HCT116 (cell line): ENCODE measurements around the gene GALNT18. TPM values are rescaled to one million over a fixed set of nuclear protein-coding genes. Genes with fewer than 3 reads are reported as not detected.

Experiments
- ATAC-seq: fragments of 200-7000 bp; cut with Tn5 transposase; 2 replicates; pipeline ENCODE4 v1.9.1; 2020; ENCODE audit warnings: mild to moderate bottlenecking, moderate library complexity
- BruUV-seq: library from RNA; stranded (reverse); fragments of 400-500 nt; replicated peaks from 2 replicates; lab custom pipeline; 2021; lab: Mats Ljungman, UMichigan
- CTCF ChIA-PET: fragments of 300-600 bp; sonication (Branson Sonifier 250); formaldehyde crosslinking; loops from one replicate; lab custom pipeline; 2021; ENCODE audit warnings: antibody characterized with exemption; lab: Charles Lee
- POLR2A ChIA-PET: fragments of 300-600, 350-600 bp; sonication (Branson Sonifier 250); formaldehyde crosslinking; loops from one replicate; lab custom pipeline; 2021; ENCODE audit warnings: antibody characterized with exemption; lab: Charles Lee
- RAD21 ChIA-PET, 2 experiments: fragments of 300-600 bp; sonication (Branson Sonifier 250); formaldehyde crosslinking; loops; one replicate each; lab custom pipeline; 2023; ENCODE audit warnings: low total read pairs in 2 of 2; ENCODE audit not compliant: uncharacterized antibody in 2 of 2, unreplicated experiment in 2 of 2, low non-redundant PET in 1 of 2; lab: Charles Lee
- DNase-seq: peaks from one replicate; pipeline ENCODE4 v3.0.0-alpha.2; 2010; ENCODE audit warnings: low read depth, low spot score
- H2AFZ ChIP-seq: fragments of 200-600 bp; shearing (Covaris generic), sonication (generic); 2 replicates; pipeline ENCODE4 v1.6.1; 2017; ENCODE audit warnings: low read depth, mixed run types, mixed read lengths, antibody characterized with exemption, low read length; ENCODE audit not compliant: poor library complexity, severe bottlenecking
- H3K27ac ChIP-seq: 2 replicates; pipeline ENCODE4 v1.5.1; 2012; ENCODE audit warnings: low read depth, low read length
- H3K27me3 ChIP-seq: fragments of 200-600 bp; sonication (generic); 2 replicates; pipeline ENCODE4 v1.6.1; 2016; ENCODE audit warnings: mixed run types, low read length, mixed read lengths; ENCODE audit not compliant: insufficient read depth
- H3K36me3 ChIP-seq, 2 experiments: fragments of 200-500 bp in 1 of 2; fragments of 200-600 bp in 1 of 2; sonication (Bioruptor generic) in 1 of 2; sonication (generic) in 1 of 2; 2 replicates each; pipeline versions ENCODE4 v1.5.1 to v1.6.1; 2014 to 2016; ENCODE audit warnings: low read length in 2 of 2, inconsistent platforms in 1 of 2, mixed read lengths in 1 of 2, mixed run types in 1 of 2; ENCODE audit not compliant: insufficient read depth in 2 of 2, control insufficient read depth in 1 of 2
- H3K4me1 ChIP-seq, 2 experiments: fragments of 200-600 bp in 1 of 2; sonication (generic) in 1 of 2; 2 replicates each; pipeline versions ENCODE4 v1.5.1 to v1.6.1; 2012 to 2017; ENCODE audit warnings: low read length in 2 of 2, inconsistent platforms in 1 of 2, mild to moderate bottlenecking in 1 of 2, mixed read lengths in 1 of 2, mixed run types in 1 of 2, moderate library complexity in 1 of 2; ENCODE audit not compliant: insufficient read depth in 2 of 2, control insufficient read depth in 1 of 2
- H3K4me2 ChIP-seq: fragments of 200-600 bp; sonication (generic); 2 replicates; pipeline ENCODE4 v1.6.1; 2017; ENCODE audit warnings: mixed run types, low read length, mixed read lengths
- H3K4me3 ChIP-seq, 2 experiments: fragments of 200-600 bp in 1 of 2; sonication (generic) in 1 of 2; replicated peaks in 1 of 2; 2 replicates each; pipeline ENCODE4 v1.5.1; 2011 to 2016; ENCODE audit warnings: low read length in 2 of 2, control low read depth in 1 of 2, low read depth in 1 of 2, mild to moderate bottlenecking in 1 of 2, mixed read lengths in 1 of 2, mixed run types in 1 of 2
- H3K79me2 ChIP-seq: fragments of 200-600 bp; sonication (generic); 2 replicates; pipeline ENCODE4 v1.6.1; 2017; ENCODE audit warnings: mild to moderate bottlenecking, mixed run types, low read length, moderate library complexity, mixed read lengths; ENCODE audit not compliant: insufficient read depth
- H3K9ac ChIP-seq: fragments of 200-600 bp; sonication (generic); 2 replicates; pipeline ENCODE4 v1.6.1; 2016; ENCODE audit warnings: low read length, mixed read lengths
- H3K9me2 ChIP-seq: fragments of 200-600 bp; sonication (generic), shearing (Covaris generic); 2 replicates; pipeline ENCODE4 v1.6.1; 2017; ENCODE audit warnings: mixed run types, mild to moderate bottlenecking, moderate library complexity; ENCODE audit not compliant: insufficient read depth
- H3K9me3 ChIP-seq, 2 experiments: fragments of 200-500 bp in 1 of 2; fragments of 200-600 bp in 1 of 2; sonication (Bioruptor generic) in 1 of 2; sonication (generic) in 1 of 2; 2 replicates each; pipeline ENCODE4 v1.6.1; 2014 to 2017; ENCODE audit warnings: low read length in 2 of 2, mixed read lengths in 2 of 2, inconsistent platforms in 1 of 2, low read depth in 1 of 2, mild to moderate bottlenecking in 1 of 2, mixed run types in 1 of 2, moderate library complexity in 1 of 2; ENCODE audit not compliant: control insufficient read depth in 1 of 2, insufficient read depth in 1 of 2
- H4K20me1 ChIP-seq: fragments of 200-600 bp; sonication (generic), shearing (Covaris generic); 2 replicates; pipeline ENCODE4 v1.6.1; 2017; ENCODE audit warnings: mixed run types, mild to moderate bottlenecking, moderate library complexity; ENCODE audit not compliant: insufficient read depth
- ATF3 ChIP-seq: IDR thresholded peaks from 2 replicates; pipeline ENCODE4 v1.6.1; 2012
- CEBPB ChIP-seq: IDR thresholded peaks from 2 replicates; pipeline ENCODE4 v1.6.1; 2012; ENCODE audit warnings: low read depth
- ELF1 ChIP-seq: IDR thresholded peaks from 2 replicates; pipeline ENCODE4 v1.6.1; 2012; ENCODE audit warnings: low read depth, borderline replicate concordance
- FOSL1 ChIP-seq: IDR thresholded peaks from 2 replicates; pipeline ENCODE4 v1.6.1; 2012; ENCODE audit warnings: low read depth
- POLR2AphosphoS5 ChIP-seq: IDR thresholded peaks from 2 replicates; pipeline ENCODE4 v1.6.1; 2011; ENCODE audit warnings: mild to moderate bottlenecking, low read depth, low read length, moderate library complexity
- SIN3A ChIP-seq: IDR thresholded peaks from 2 replicates; pipeline ENCODE4 v1.6.1; 2012; ENCODE audit warnings: low read depth
- SRF ChIP-seq: IDR thresholded peaks from 2 replicates; pipeline ENCODE4 v1.6.1; 2012; ENCODE audit warnings: low read depth
- YY1 ChIP-seq: IDR thresholded peaks from 2 replicates; pipeline ENCODE4 v1.6.1; 2011; ENCODE audit warnings: low read length, low read depth, moderate library complexity, mild to moderate bottlenecking; ENCODE audit not compliant: insufficient replicate concordance; ENCODE audit errors: extremely low read depth
- ZNF274 ChIP-seq: fragments of 200-500 bp; sonication (Bioruptor generic); IDR thresholded peaks from 2 replicates; pipeline ENCODE4 v1.6.1; 2014; ENCODE audit warnings: mild to moderate bottlenecking, low read depth, low read length, inconsistent platforms
- intact Hi-C: fragments of 100-400 bp; cut with micrococcal nuclease; formaldehyde crosslinking; loops from 2 replicates; pipeline ENCODE4 v1.10.0; 2022
- total RNA-seq: library from RNA; stranded (reverse); gene quantifications from one replicate; pipeline ENCODE4 v1.2.1, GENCODE V29; 2021; ENCODE audit not compliant: unreplicated experiment
- TF ChIP-seq, protein P1 (sequence below): IDR thresholded peaks from 2 replicates; pipeline ENCODE4 v1.6.1; 2012
- TF ChIP-seq, protein P2 (sequence below), 3 experiments: fragments of 200-600 bp in 1 of 3; sonication (generic) in 1 of 3; IDR thresholded peaks in 2 of 3; conservative IDR thresholded peaks in 1 of 3; 2 replicates each; pipeline ENCODE4 v1.5.1; 2012 to 2017; ENCODE audit warnings: low read depth in 2 of 3, low read length in 2 of 3, antibody characterized with exemption in 1 of 3, borderline replicate concordance in 1 of 3, control low read depth in 1 of 3, mild to moderate bottlenecking in 1 of 3, mixed read lengths in 1 of 3, mixed run types in 1 of 3, moderate library complexity in 1 of 3; ENCODE audit not compliant: insufficient read depth in 1 of 3
- TF ChIP-seq, protein P3 (sequence below): IDR thresholded peaks from 2 replicates; pipeline ENCODE4 v1.6.1; 2011; ENCODE audit warnings: mild to moderate bottlenecking, low read length, moderate library complexity; ENCODE audit not compliant: insufficient replicate concordance; ENCODE audit errors: extremely low read depth

GALNT18 gene
- total RNA-seq, 1 experiment from 2014 or later: 19.9 TPM

- Histone ChIP-seq H3K4me3 (no peak overlapping the region), H3K9ac (no peak overlapping the region), H3K27ac (no peak overlapping the region), H3K4me2 (no peak overlapping the region), H3K9me3 (no peaks in the 10 kb centered on the region), H3K4me1 (no peaks in the 10 kb centered on the region), H4K20me1 (no peaks in the 10 kb centered on the region), H3K79me2 (no peaks in the 10 kb centered on the region), H3K27me3 (no peaks in the 10 kb centered on the region), H3K9me2 (no peaks in the 10 kb centered on the region), H2AFZ (no peak overlapping the region), H3K36me3 (no peaks in the 10 kb centered on the region)
- ATAC-seq (no peak), DNase-seq (no peak)
- TF ChIP-seq, protein P1, sequence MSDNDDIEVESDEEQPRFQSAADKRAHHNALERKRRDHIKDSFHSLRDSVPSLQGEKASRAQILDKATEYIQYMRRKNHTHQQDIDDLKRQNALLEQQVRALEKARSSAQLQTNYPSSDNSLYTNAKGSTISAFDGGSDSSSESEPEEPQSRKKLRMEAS: no peak
- TF ChIP-seq, protein P2, sequence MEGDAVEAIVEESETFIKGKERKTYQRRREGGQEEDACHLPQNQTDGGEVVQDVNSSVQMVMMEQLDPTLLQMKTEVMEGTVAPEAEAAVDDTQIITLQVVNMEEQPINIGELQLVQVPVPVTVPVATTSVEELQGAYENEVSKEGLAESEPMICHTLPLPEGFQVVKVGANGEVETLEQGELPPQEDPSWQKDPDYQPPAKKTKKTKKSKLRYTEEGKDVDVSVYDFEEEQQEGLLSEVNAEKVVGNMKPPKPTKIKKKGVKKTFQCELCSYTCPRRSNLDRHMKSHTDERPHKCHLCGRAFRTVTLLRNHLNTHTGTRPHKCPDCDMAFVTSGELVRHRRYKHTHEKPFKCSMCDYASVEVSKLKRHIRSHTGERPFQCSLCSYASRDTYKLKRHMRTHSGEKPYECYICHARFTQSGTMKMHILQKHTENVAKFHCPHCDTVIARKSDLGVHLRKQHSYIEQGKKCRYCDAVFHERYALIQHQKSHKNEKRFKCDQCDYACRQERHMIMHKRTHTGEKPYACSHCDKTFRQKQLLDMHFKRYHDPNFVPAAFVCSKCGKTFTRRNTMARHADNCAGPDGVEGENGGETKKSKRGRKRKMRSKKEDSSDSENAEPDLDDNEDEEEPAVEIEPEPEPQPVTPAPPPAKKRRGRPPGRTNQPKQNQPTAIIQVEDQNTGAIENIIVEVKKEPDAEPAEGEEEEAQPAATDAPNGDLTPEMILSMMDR (IDR thresholded peaks at IDR 0.05 in 2 of 3, conservative IDR thresholded peaks at IDR 0.05 in 1 of 3; ENCODE audit: borderline replicate concordance in 1 of 3, insufficient read depth in 1 of 3, low read depth in 2 of 3, low read length in 2 of 3): no peak
- TF ChIP-seq ELF1 (no peak), SIN3A (no peak)
- ChIA-PET POLR2A (no interaction called here), CTCF (no interaction called here), RAD21 (no interaction called here)
- intact Hi-C loops: no loop called here
- no TSS peak for BruUV-seq
These were observed 327.3 kb downstream of the GALNT18 start for GRCh38 chr11:11294551-11294855.

- H4K20me1 ChIP-seq: no peaks in the 10 kb centered on the region
- no peak for ATAC-seq
- RAD21 ChIA-PET: no interaction called here
- H3K27me3 ChIP-seq: no peaks in the 10 kb centered on the region
- POLR2A ChIA-PET: no interaction called here
- H3K4me1 ChIP-seq: no peaks in the 10 kb centered on the region
- no peak overlapping the region for H3K4me2 ChIP-seq
- H3K79me2 ChIP-seq: no peaks in the 10 kb centered on the region
- intact Hi-C loops: no loop called here
- CTCF ChIA-PET: no interaction called here
- no peak for DNase-seq
- no peaks in the 10 kb centered on the region for H3K36me3 ChIP-seq
- BruUV-seq: no TSS peak
- no peak overlapping the region for H3K4me3 ChIP-seq
- H3K9me3 ChIP-seq: no peaks in the 10 kb centered on the region
- H3K27ac ChIP-seq: no peak overlapping the region
- no peak overlapping the region for H2AFZ ChIP-seq
- H3K9me2 ChIP-seq: no peaks in the 10 kb centered on the region
- no peak overlapping the region for H3K9ac ChIP-seq
- TF ChIP-seq, protein P1: no peak
- TF ChIP-seq CEBPB (no peak), ATF3 (no peak), SIN3A (no peak), SRF (no peak), FOSL1 (no peak), YY1 (no peak), ZNF274 (no peak), POLR2AphosphoS5 (no peak)
- TF ChIP-seq, protein P3, sequence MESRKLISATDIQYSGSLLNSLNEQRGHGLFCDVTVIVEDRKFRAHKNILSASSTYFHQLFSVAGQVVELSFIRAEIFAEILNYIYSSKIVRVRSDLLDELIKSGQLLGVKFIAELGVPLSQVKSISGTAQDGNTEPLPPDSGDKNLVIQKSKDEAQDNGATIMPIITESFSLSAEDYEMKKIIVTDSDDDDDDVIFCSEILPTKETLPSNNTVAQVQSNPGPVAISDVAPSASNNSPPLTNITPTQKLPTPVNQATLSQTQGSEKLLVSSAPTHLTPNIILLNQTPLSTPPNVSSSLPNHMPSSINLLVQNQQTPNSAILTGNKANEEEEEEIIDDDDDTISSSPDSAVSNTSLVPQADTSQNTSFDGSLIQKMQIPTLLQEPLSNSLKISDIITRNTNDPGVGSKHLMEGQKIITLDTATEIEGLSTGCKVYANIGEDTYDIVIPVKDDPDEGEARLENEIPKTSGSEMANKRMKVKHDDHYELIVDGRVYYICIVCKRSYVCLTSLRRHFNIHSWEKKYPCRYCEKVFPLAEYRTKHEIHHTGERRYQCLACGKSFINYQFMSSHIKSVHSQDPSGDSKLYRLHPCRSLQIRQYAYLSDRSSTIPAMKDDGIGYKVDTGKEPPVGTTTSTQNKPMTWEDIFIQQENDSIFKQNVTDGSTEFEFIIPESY: no peak
These were observed 327.8 kb downstream of the GALNT18 start for GRCh38 chr11:11293798-11294550.
